ENCODE results near the gene MAD1L1.

Gene MAD1L1

GRCh38 chr7:2198760-2199159 is 34.0 kb downstream of the MAD1L1 start:
- no peak for DNase-seq

GRCh38 chr7:2198206-2198605 is 34.5 kb downstream of the MAD1L1 start:
- DNase-seq, result no peak

GRCh38 chr7:2197436-2198155 is 35.1 kb downstream of the MAD1L1 start:
- DNase-seq, result no peak

GRCh38 chr7:2196381-2197378 is 36.1 kb downstream of the MAD1L1 start:
- DNase-seq, result no peak

- DNase-seq, result no peak
These were observed 37.1 kb downstream of the MAD1L1 start for GRCh38 chr7:2195400-2196246.

- DNase-seq, result no peak
These were observed 39.0 kb downstream of the MAD1L1 start for GRCh38 chr7:2193575-2194305.

- no peak for DNase-seq
These were observed 39.8 kb downstream of the MAD1L1 start for GRCh38 chr7:2192831-2193534.

- no peak for DNase-seq
These were observed 41.7 kb downstream of the MAD1L1 start for GRCh38 chr7:2191016-2191415.

- DNase-seq, result no peak
These were observed 42.2 kb downstream of the MAD1L1 start for GRCh38 chr7:2190531-2190930.

- DNase-seq, result no peak
These were observed 46.6 kb downstream of the MAD1L1 start for GRCh38 chr7:2186166-2186565.

- DNase-seq, result no peak
These were observed 47.0 kb downstream of the MAD1L1 start for GRCh38 chr7:2185715-2186114.

GRCh38 chr7:2182461-2182860 is 50.3 kb downstream of the MAD1L1 start:
- DNase-seq, result no peak

GRCh38 chr7:2181077-2181854 is 51.5 kb downstream of the MAD1L1 start:
- DNase-seq, result no peak

GRCh38 chr7:2180081-2180480 is 52.7 kb downstream of the MAD1L1 start:
- no peak for DNase-seq

GRCh38 chr7:2175514-2175913 is 57.2 kb downstream of the MAD1L1 start:
- DNase-seq, result no peak

GRCh38 chr7:2175091-2175490 is 57.7 kb downstream of the MAD1L1 start:
- no peak for DNase-seq

- no peak for DNase-seq
These were observed 59.4 kb downstream of the MAD1L1 start for GRCh38 chr7:2173189-2173827.

GRCh38 chr7:2172311-2173188 is 60.2 kb downstream of the MAD1L1 start:
- no peak for DNase-seq

GRCh38 chr7:2171855-2172254 is 60.9 kb downstream of the MAD1L1 start:
- no peak for DNase-seq
